ENCODE data around the gene MED8. TPM values are rescaled to one million over a fixed set of nuclear protein-coding genes. Genes with fewer than 3 reads are reported as not detected.

Gene MED8
- total and polyA plus RNA-seq, 2 of the 4 experiments (the other 2 are of a cell fraction), result 61.1 to 120 TPM

- H2BK120ac ChIP-seq (ENCODE audit: low read depth, low read length), result peak overlapping the region; percentile 33
- no peaks in the 10 kb centered on the region for H3K9me3 ChIP-seq (ENCODE audit: control insufficient read depth, insufficient read depth, low read length)
- no peak for ATAC-seq (ENCODE audit: low read depth)
- no peak for TF ChIP-seq RCOR1 (IDR thresholded peaks at IDR 0.05; ENCODE audit: insufficient replicate concordance, low read length)
- no peak for TF ChIP-seq POLR2A (IDR thresholded peaks at IDR 0.05; ENCODE audit: low read depth, low read length)
- no peak for TF ChIP-seq RFX5 (IDR thresholded peaks at IDR 0.05; ENCODE audit: low read depth, low read length)
- TF ChIP-seq MAZ (IDR thresholded peaks at IDR 0.05; ENCODE audit: borderline replicate concordance, low read depth, low read length), result no peak
- no peak for TF ChIP-seq ELK1 (IDR thresholded peaks at IDR 0.05; ENCODE audit: borderline replicate concordance, low read depth, low read length)
- TF ChIP-seq MAFK (IDR thresholded peaks at IDR 0.05; ENCODE audit: low read depth, low read length), result no peak
- no peak for TF ChIP-seq CEBPB (IDR thresholded peaks at IDR 0.05; ENCODE audit: low read depth, low read length)
- peaks cover 10% of the 10 kb centered on the region; the same call in 1 of the 2 replicates for H4K20me1 ChIP-seq (ENCODE audit: insufficient read depth, low read length)
- no peak overlapping the region; the same call in 1 of the 2 replicates for H3K18ac ChIP-seq (ENCODE audit: low read depth, low read length)
- WGBS, 2 experiments (ENCODE audit: extremely low coverage in 2 of 2, insufficient read length in 1 of 2), result no CpG with 5 or more reads among the region's 4 CpGs
- in situ Hi-C loops (cut with MboI; ENCODE audit: low sequenced_read_pairs), result loop anchor here (10.0 kb wide), 1 partner anchor 122 kb away; no protein-coding TSS in a partner anchor
- no peak overlapping the region for H3K14ac ChIP-seq (replicated peaks; ENCODE audit: low read depth, low read length)
- H2AFZ ChIP-seq (replicated peaks; ENCODE audit: low read length, poor library complexity), result no peak overlapping the region
- H4K91ac ChIP-seq (ENCODE audit: insufficient read depth, low read depth, low read length), result no peak overlapping the region
- peak overlapping the region; percentile 40; the same call in 1 of the 2 replicates for H3K4ac ChIP-seq (ENCODE audit: low read depth, low read length)
- no peak overlapping the region for H3K4me3 ChIP-seq (ENCODE audit: insufficient read depth, low read depth, low read length)
- no peak overlapping the region for H3K23ac ChIP-seq (ENCODE audit: low read depth, low read length)
- H3K4me2 ChIP-seq (ENCODE audit: low read depth, low read length), result peak overlapping the region; percentile 33; the same call in 1 of the 2 replicates
- dilution Hi-C loops (cut with HindIII; ENCODE audit: low sequenced_read_pairs, unreplicated experiment), result no loop called here
- H3K27ac ChIP-seq (ENCODE audit: insufficient read depth, low read length), result no peak overlapping the region
- H2BK20ac ChIP-seq (ENCODE audit: low read depth, low read length), result peak overlapping the region; percentile 69; the same call in 1 of the 2 replicates
- peaks cover 9% of the 10 kb centered on the region; the same call in 1 of the 2 replicates for H3K9me1 ChIP-seq (ENCODE audit: insufficient read depth, low read length)
- ChIA-PET POLR2A (ENCODE audit: unreplicated experiment) (interaction anchor here (1.0 kb wide), 1 partner anchor 11 kb away, joined by 4 read pairs; no protein-coding TSS in a partner anchor), CTCF (interaction anchor here (0.7 kb wide), 1 partner anchor 9 kb away, joined by 3 read pairs; no protein-coding TSS in a partner anchor)
- no peak overlapping the region for H3K56ac ChIP-seq (ENCODE audit: extremely low read depth, insufficient read depth, low read length)
- no peak overlapping the region for H4K5ac ChIP-seq (ENCODE audit: low read depth, low read length)
- peaks cover 9% of the 10 kb centered on the region; the same call in 1 of the 2 replicates for H3K4me1 ChIP-seq (ENCODE audit: control insufficient read depth, insufficient read depth, low read length)
- H2BK15ac ChIP-seq (ENCODE audit: low read depth, low read length), result 0 out of 3 replicates have a peak overlapping the region, but pooled peaks have one; percentile 41
- peaks cover 3 to 29% of the 10 kb centered on the region in 2 experiments; a peak in 3 of 4 replicates for H3K79me1 ChIP-seq (ENCODE audit: low read depth in 1 of 2, low read length in 2 of 2)
- no peak overlapping the region for H3K9ac ChIP-seq (ENCODE audit: low read depth, low read length)
- no peak overlapping the region; the same call in 1 of the 2 replicates for H2AK5ac ChIP-seq (ENCODE audit: low read depth, low read length)
- BruUV-seq (replicated peaks), result no TSS peak
- H3K27me3 ChIP-seq (ENCODE audit: control insufficient read depth, insufficient read depth, low read length), result no peaks in the 10 kb centered on the region
- no peak overlapping the region for H2AK9ac ChIP-seq (replicated peaks; ENCODE audit: low read depth, low read length, poor library complexity)
- H2BK5ac ChIP-seq (ENCODE audit: low read depth, low read length, poor library complexity, severe bottlenecking), result peak overlapping the region; percentile 65
- intact Hi-C loops (cut with micrococcal nuclease), result no loop called here
- peak; percentile 70 for DNase-seq
- peak overlapping the region in 1 of 2 experiments; percentile 16; a peak in 1 of 4 replicates for H4K8ac ChIP-seq (ENCODE audit: low read depth in 2 of 2, low read length in 2 of 2)
- H3K36me3 ChIP-seq (ENCODE audit: control insufficient read depth, insufficient read depth, low read length), result peaks cover 17% of the 10 kb centered on the region
These were observed 32.3 kb downstream of the MED8 start for GRCh38 chr1:43357251-43357650.

Data from IMR-90 (cell line).